NCI-H1417 (cell line): ENCODE measurements around the gene IPMK.

Experiments used
- DNase-seq, 3 experiments: peaks; one replicate each; lab custom pipeline; 2025; lab: John Stamatoyannopoulos, UW

IPMK gene

GRCh38 chr10:58267713-58268453 lies at the start of gene IPMK:
Gene IPMK, minus strand, starts transcription at chr10:58267894. Its CDS starts 283 bp downstream, at chr10:58267611.
- DNase-seq = peak; percentile 81 to 89 (median 86)

- DNase-seq = no peak
Observed at GRCh38 chr10:58316874-58317273, 49.2 kb upstream of the IPMK start.

GRCh38 chr10:58311026-58311425 lies 43.3 kb upstream of the IPMK start:
- no peak for DNase-seq

- no peak for DNase-seq
Observed at GRCh38 chr10:58307676-58308075, 40.0 kb upstream of the IPMK start.

GRCh38 chr10:58305821-58306220 lies 38.1 kb upstream of the IPMK start:
- peak in 2 of 3 experiments; percentile 32 to 78 for DNase-seq

- DNase-seq = no peak
Observed at GRCh38 chr10:58304099-58304633, 36.5 kb upstream of the IPMK start.

- DNase-seq = no peak
Observed at GRCh38 chr10:58302254-58302653, 34.6 kb upstream of the IPMK start.

GRCh38 chr10:58300676-58301075 lies 33.0 kb upstream of the IPMK start:
- DNase-seq = peak in 1 of 3 experiments; percentile 21

GRCh38 chr10:58299580-58299979 lies 31.9 kb upstream of the IPMK start:
- peak; percentile 29 to 76 (median 50) for DNase-seq

- no peak for DNase-seq
Observed at GRCh38 chr10:58293989-58294388, 26.3 kb upstream of the IPMK start.

- DNase-seq = peak in 2 of 3 experiments; percentile 17 to 61
Observed at GRCh38 chr10:58291538-58292174, 24.0 kb upstream of the IPMK start.

GRCh38 chr10:58282615-58283014 lies 14.9 kb upstream of the IPMK start:
- DNase-seq = no peak

GRCh38 chr10:58281092-58281752 lies 13.5 kb upstream of the IPMK start:
- DNase-seq = no peak

GRCh38 chr10:58280477-58280876 lies 12.8 kb upstream of the IPMK start:
- DNase-seq = no peak

- no peak for DNase-seq
Observed at GRCh38 chr10:58278962-58279307, 11.2 kb upstream of the IPMK start.

GRCh38 chr10:58278274-58278961 lies 10.7 kb upstream of the IPMK start:
- no peak for DNase-seq

GRCh38 chr10:58275908-58276307 lies 8.2 kb upstream of the IPMK start:
- DNase-seq = no peak

GRCh38 chr10:58275261-58275660 lies 7.6 kb upstream of the IPMK start:
- no peak for DNase-seq

- DNase-seq = no peak
Observed at GRCh38 chr10:58269782-58270290, 2.1 kb upstream of the IPMK start.

- peak; percentile 94 to 98 (median 95) for DNase-seq
Observed at GRCh38 chr10:58268946-58269781, 1.5 kb upstream of the IPMK start, which contains the start of gene CISD1. Gene CISD1, plus strand, starts transcription at chr10:58269162. Its CDS starts 112 bp downstream, at chr10:58269274.

- DNase-seq = no peak
Observed at GRCh38 chr10:58268454-58268945, 806 bp upstream of the IPMK start.
